ENCODE data around the gene OR2D3. TPM values are rescaled to one million over a fixed set of nuclear protein-coding genes. Genes with fewer than 3 reads are reported as not detected.
A peak's percentile ranks its signal among the peaks of the same experiment; 100 is the strongest.
"Not testable (repeated sequence)": the region's sequence is repeated elsewhere in the genome, so short reads cannot be mapped to it uniquely, and the experiment has no call there.

OR2D3 gene
- total and polyA plus RNA-seq, 2 of the 4 experiments (the other 2 are of a cell fraction) = not detected

DNA sequence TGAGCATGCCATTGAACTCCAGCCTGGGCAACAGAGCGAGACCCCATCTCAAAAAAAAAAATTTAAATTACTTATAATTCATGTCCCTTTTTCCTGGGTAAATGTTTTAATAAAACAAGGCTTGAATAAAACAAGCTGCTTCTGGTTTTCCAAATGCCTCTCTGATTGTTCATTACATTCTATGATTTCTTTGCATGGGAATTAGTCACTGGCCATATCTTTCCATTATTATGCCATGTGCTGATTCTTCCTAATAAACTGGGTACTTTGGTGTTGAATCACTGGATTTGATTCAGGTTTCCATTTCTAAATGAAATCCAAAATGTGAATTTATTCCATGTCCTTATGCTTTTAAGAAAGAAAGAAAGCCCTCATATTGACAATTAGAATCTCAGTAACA lies 48.0 kb downstream of the OR2D3 start:
- Histone ChIP-seq H3K4ac (ENCODE audit: low read depth, low read length) (no peak overlapping the region), H3K14ac (replicated peaks; ENCODE audit: low read depth, low read length) (no peak overlapping the region; the same call in 1 of the 2 replicates), H2AK9ac (replicated peaks; ENCODE audit: low read depth, low read length, poor library complexity) (no peak overlapping the region), H2AFZ (replicated peaks; ENCODE audit: low read length, poor library complexity) (no peak overlapping the region), H3K9ac (ENCODE audit: low read depth, low read length) (no peak overlapping the region), H4K20me1 (ENCODE audit: insufficient read depth, low read length) (no peaks in the 10 kb centered on the region), H2BK15ac (ENCODE audit: low read depth, low read length) (no peak overlapping the region), H3K36me3 (ENCODE audit: control insufficient read depth, insufficient read depth, low read length) (no peaks in the 10 kb centered on the region), H4K8ac (ENCODE audit: low read depth in 2 of 2, low read length in 2 of 2) (peak overlapping the region; percentile 14 to 55; a peak in 1 of 4 replicates), H2BK5ac (ENCODE audit: low read depth, low read length, poor library complexity, severe bottlenecking) (peak overlapping the region; percentile 91), H3K9me1 (ENCODE audit: insufficient read depth, low read length) (no peaks in the 10 kb centered on the region), H3K4me2 (ENCODE audit: low read depth, low read length) (peak overlapping the region; percentile 65; the same call in 1 of the 2 replicates), H4K91ac (ENCODE audit: insufficient read depth, low read depth, low read length) (no peak overlapping the region), H3K23ac (ENCODE audit: low read depth, low read length) (no peak overlapping the region), H2AK5ac (ENCODE audit: low read depth, low read length) (peak overlapping the region; percentile 33; the same call in 1 of the 2 replicates), H3K27ac (ENCODE audit: insufficient read depth, low read length) (peak overlapping the region; percentile 40), H3K56ac (ENCODE audit: extremely low read depth, insufficient read depth, low read length) (no peak overlapping the region), H3K18ac (ENCODE audit: low read depth, low read length) (peak overlapping the region; percentile 71; the same call in 1 of the 2 replicates), H3K4me1 (ENCODE audit: control insufficient read depth, insufficient read depth, low read length) (peaks cover 2% of the 10 kb centered on the region; the same call in 1 of the 2 replicates), H3K4me3 (ENCODE audit: insufficient read depth, low read depth, low read length) (no peak overlapping the region), H3K9me3 (ENCODE audit: control insufficient read depth, insufficient read depth, low read length) (no peaks in the 10 kb centered on the region), H3K27me3 (ENCODE audit: control insufficient read depth, insufficient read depth, low read length) (no peaks in the 10 kb centered on the region), H3K79me1 (ENCODE audit: low read depth in 1 of 2, low read length in 2 of 2) (no peaks in the 10 kb centered on the region), H2BK20ac (ENCODE audit: low read depth, low read length) (no peak overlapping the region), H2BK120ac (ENCODE audit: low read depth, low read length) (0 out of 2 replicates have a peak overlapping the region, but pooled peaks have one; percentile 29), H4K5ac (ENCODE audit: low read depth, low read length) (no peak overlapping the region; the same call in 1 of the 2 replicates)
- no CpG with 5 or more reads among the region's 1 CpG for WGBS, 2 experiments (ENCODE audit: extremely low coverage in 2 of 2, insufficient read length in 1 of 2)
- ChIA-PET POLR2A (ENCODE audit: unreplicated experiment) (interaction anchor here (0.6 kb wide), 1 partner anchor 10 kb away, joined by 3 read pairs; no protein-coding TSS in a partner anchor), CTCF (no interaction called here)
- in situ Hi-C loops (cut with MboI; ENCODE audit: low sequenced_read_pairs) = no loop called here
- dilution Hi-C loops (cut with HindIII; ENCODE audit: low sequenced_read_pairs, unreplicated experiment) = no loop called here
- DNase-seq (peak; percentile 82), ATAC-seq (ENCODE audit: low read depth) (peak; percentile 70)
- TF ChIP-seq NFE2L2 (IDR thresholded peaks at IDR 0.05; ENCODE audit: low read depth, low read length) (no peak), POLR2A (IDR thresholded peaks at IDR 0.05; ENCODE audit: low read depth, low read length) (no peak), FOS (IDR thresholded peaks at IDR 0.05; ENCODE audit: low read depth, low read length) (peak; percentile 63), SMC3 (IDR thresholded peaks at IDR 0.05; ENCODE audit: low read depth, low read length) (no peak), CEBPB (IDR thresholded peaks at IDR 0.05; ENCODE audit: low read depth, low read length) (no peak), RAD21 (IDR thresholded peaks at IDR 0.05; ENCODE audit: low read length) (no peak), MAFK (IDR thresholded peaks at IDR 0.05; ENCODE audit: low read depth, low read length) (no peak), MAZ (IDR thresholded peaks at IDR 0.05; ENCODE audit: borderline replicate concordance, low read depth, low read length) (no peak)
- intact Hi-C loops (cut with micrococcal nuclease) = no loop called here
- no TSS peak for BruUV-seq (replicated peaks)

DNA sequence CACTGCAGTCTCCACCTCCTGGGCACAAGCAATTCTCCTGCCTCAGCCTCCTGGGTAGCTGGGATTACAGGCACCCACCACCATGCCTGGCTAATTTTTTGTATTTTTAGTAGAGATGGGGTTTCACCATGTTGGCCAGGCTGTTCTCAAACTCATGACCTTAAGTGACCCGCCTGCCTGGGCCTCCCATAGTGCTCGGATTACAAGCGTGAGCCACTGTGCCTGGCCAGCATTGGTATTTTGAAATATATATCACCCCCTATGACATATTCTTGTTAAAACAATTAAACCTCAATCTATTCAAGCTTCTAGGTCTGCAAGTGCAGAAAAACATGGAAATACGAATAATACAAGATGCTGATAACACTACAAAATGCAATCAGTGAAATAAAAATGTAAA lies 49.1 kb downstream of the OR2D3 start:
- H2AK9ac ChIP-seq (replicated peaks; ENCODE audit: low read depth, low read length, poor library complexity); H3K56ac ChIP-seq (ENCODE audit: extremely low read depth, insufficient read depth, low read length); H3K23ac ChIP-seq (ENCODE audit: low read depth, low read length); H3K14ac ChIP-seq (replicated peaks; ENCODE audit: low read depth, low read length); H3K4me2 ChIP-seq (ENCODE audit: low read depth, low read length); H3K36me3 ChIP-seq (ENCODE audit: control insufficient read depth, insufficient read depth, low read length); H3K79me1 ChIP-seq (ENCODE audit: low read depth in 1 of 2, low read length in 2 of 2); H3K4me3 ChIP-seq (ENCODE audit: insufficient read depth, low read depth, low read length); H3K9me1 ChIP-seq (ENCODE audit: insufficient read depth, low read length); H3K9me3 ChIP-seq (ENCODE audit: control insufficient read depth, insufficient read depth, low read length); H2AK5ac ChIP-seq (ENCODE audit: low read depth, low read length); intact Hi-C loops (cut with micrococcal nuclease); H3K4ac ChIP-seq (ENCODE audit: low read depth, low read length); H3K27me3 ChIP-seq (ENCODE audit: control insufficient read depth, insufficient read depth, low read length); CTCF ChIA-PET; H2AFZ ChIP-seq (replicated peaks; ENCODE audit: low read length, poor library complexity); H4K20me1 ChIP-seq (ENCODE audit: insufficient read depth, low read length); H4K5ac ChIP-seq (ENCODE audit: low read depth, low read length); H4K91ac ChIP-seq (ENCODE audit: insufficient read depth, low read depth, low read length); H3K4me1 ChIP-seq (ENCODE audit: control insufficient read depth, insufficient read depth, low read length); in situ Hi-C loops (cut with MboI; ENCODE audit: low sequenced_read_pairs); H2BK120ac ChIP-seq (ENCODE audit: low read depth, low read length); H4K8ac ChIP-seq (ENCODE audit: low read depth in 2 of 2, low read length in 2 of 2); H2BK15ac ChIP-seq (ENCODE audit: low read depth, low read length); H3K27ac ChIP-seq (ENCODE audit: insufficient read depth, low read length); H2BK20ac ChIP-seq (ENCODE audit: low read depth, low read length); H3K18ac ChIP-seq (ENCODE audit: low read depth, low read length); BruUV-seq (replicated peaks); dilution Hi-C loops (cut with HindIII; ENCODE audit: low sequenced_read_pairs, unreplicated experiment); H3K9ac ChIP-seq (ENCODE audit: low read depth, low read length): not testable (repeated sequence)
- DNase-seq = peak; percentile 53
- peak overlapping the region; percentile 75 for H2BK5ac ChIP-seq (ENCODE audit: low read depth, low read length, poor library complexity, severe bottlenecking)
- peak; percentile 77 for ATAC-seq (ENCODE audit: low read depth)
- POLR2A ChIA-PET (ENCODE audit: unreplicated experiment) = interaction anchor here (0.6 kb wide), 1 partner anchor 25 kb away, joined by 3 read pairs; no protein-coding TSS in a partner anchor
- WGBS, 2 experiments (ENCODE audit: extremely low coverage in 2 of 2, insufficient read length in 1 of 2) = no CpG with 5 or more reads among the region's 4 CpGs

Measured in IMR-90 (cell line).